T-helper 1 cell treated with Interleukin-12 subunit alpha and Interleukin-12 subunit beta and Interleukin-4 antibody, amounts not matched to agents 30 μg/mL and 1 μg/mL, for 36 hours (primary cell): ENCODE measurements around the gene NRTN.
"Not testable (repeated sequence)": the region's sequence is repeated elsewhere in the genome, so short reads cannot be mapped to it uniquely, and the experiment has no call there.

Experiments
- H3K27ac Mint-ChIP-seq: one replicate; pipeline ENCODE4 v1.8.0; 2021; ENCODE audit warnings: mild to moderate bottlenecking, mixed read lengths
- H3K27me3 Mint-ChIP-seq: one replicate; pipeline ENCODE4 v1.8.0; 2021; ENCODE audit warnings: low read depth, mixed read lengths
- H3K36me3 Mint-ChIP-seq: one replicate; pipeline ENCODE4 v1.8.0; 2021; ENCODE audit warnings: low read depth, mixed read lengths
- H3K4me1 Mint-ChIP-seq: one replicate; pipeline ENCODE4 v1.8.0; 2021; ENCODE audit warnings: low read depth, mixed read lengths
- H3K4me3 Mint-ChIP-seq: one replicate; pipeline ENCODE4 v1.8.0; 2021; ENCODE audit warnings: mild to moderate bottlenecking, moderate library complexity, mixed read lengths
- H3K9me3 Mint-ChIP-seq: one replicate; pipeline ENCODE4 v1.8.0; 2021; ENCODE audit warnings: mixed read lengths

NRTN gene

GRCh38 chr19:5832061-5832460, 27.2 kb downstream of the NRTN start:
- Mint-ChIP-seq H3K4me3 (no peak overlapping the region), H3K27ac (no peak overlapping the region)

GRCh38 chr19:5832527-5833216, 27.8 kb downstream of the NRTN start:
- Mint-ChIP-seq H3K9me3 (no peaks in the 10 kb centered on the region), H3K27ac (no peak overlapping the region), H3K4me1 (peaks cover 3% of the 10 kb centered on the region), H3K4me3 (no peak overlapping the region), H3K36me3 (no peaks in the 10 kb centered on the region), H3K27me3 (peaks cover 4% of the 10 kb centered on the region)

More at GRCh38 chr19:5832061-5832460, 27.2 kb downstream of the NRTN start:
- peaks cover 3% of the 10 kb centered on the region for H3K27me3 Mint-ChIP-seq
- H3K9me3 Mint-ChIP-seq: no peaks in the 10 kb centered on the region
- no peaks in the 10 kb centered on the region for H3K36me3 Mint-ChIP-seq
- H3K4me1 Mint-ChIP-seq: peaks cover 6% of the 10 kb centered on the region

- Mint-ChIP-seq H3K9me3 (no peaks in the 10 kb centered on the region), H3K4me1 (peaks cover 3% of the 10 kb centered on the region), H3K36me3 (no peaks in the 10 kb centered on the region), H3K27me3 (peaks cover 8% of the 10 kb centered on the region), H3K4me3 (no peak overlapping the region), H3K27ac (no peak overlapping the region)
These were observed 33.0 kb downstream of the NRTN start for GRCh38 chr19:5837761-5838352.

GRCh38 chr19:5838353-5839064, 33.6 kb downstream of the NRTN start:
- H3K4me3 Mint-ChIP-seq: no peak overlapping the region
- H3K36me3 Mint-ChIP-seq: no peaks in the 10 kb centered on the region
- H3K27me3 Mint-ChIP-seq: peaks cover 8% of the 10 kb centered on the region
- H3K4me1 Mint-ChIP-seq: peaks cover 3% of the 10 kb centered on the region
- no peaks in the 10 kb centered on the region for H3K9me3 Mint-ChIP-seq
- H3K27ac Mint-ChIP-seq: no peak overlapping the region

GRCh38 chr19:5839065-5840017, 34.5 kb downstream of the NRTN start, which contains the start of gene FUT6:
TSS of gene FUT6 (minus strand) at chr19:5839702. CDS start at chr19:5832567, 7,135 bp downstream.
- H3K27ac Mint-ChIP-seq: no peak within 1 kb of the TSS
- peaks cover 3% of the 10 kb centered on the region for H3K4me1 Mint-ChIP-seq
- H3K36me3 Mint-ChIP-seq: no peaks in the 10 kb centered on the region
- no peak within 1 kb of the TSS for H3K4me3 Mint-ChIP-seq
- H3K27me3 Mint-ChIP-seq: peaks cover 8% of the 10 kb centered on the region
- H3K9me3 Mint-ChIP-seq: no peaks in the 10 kb centered on the region

GRCh38 chr19:5841735-5842111, 36.9 kb downstream of the NRTN start:
- H3K4me1 Mint-ChIP-seq, H3K9me3 Mint-ChIP-seq, H3K27me3 Mint-ChIP-seq, H3K4me3 Mint-ChIP-seq, H3K36me3 Mint-ChIP-seq, H3K27ac Mint-ChIP-seq: not testable (repeated sequence)

GRCh38 chr19:5843295-5843927, 38.5 kb downstream of the NRTN start:
- H3K4me1 Mint-ChIP-seq: no peaks in the 10 kb centered on the region
- H3K9me3 Mint-ChIP-seq: no peaks in the 10 kb centered on the region
- no peaks in the 10 kb centered on the region for H3K27me3 Mint-ChIP-seq
- no peaks in the 10 kb centered on the region for H3K36me3 Mint-ChIP-seq
- no peak overlapping the region for H3K27ac Mint-ChIP-seq
- no peak overlapping the region for H3K4me3 Mint-ChIP-seq

- Mint-ChIP-seq H3K4me1 (no peaks in the 10 kb centered on the region), H3K36me3 (no peaks in the 10 kb centered on the region), H3K27me3 (no peaks in the 10 kb centered on the region), H3K9me3 (no peaks in the 10 kb centered on the region), H3K27ac (no peak overlapping the region), H3K4me3 (no peak overlapping the region)
These were observed 39.9 kb downstream of the NRTN start for GRCh38 chr19:5844456-5845433.

GRCh38 chr19:5847846-5848245, 43.0 kb downstream of the NRTN start:
- not testable (repeated sequence) for H3K4me3 Mint-ChIP-seq, H3K36me3 Mint-ChIP-seq, H3K9me3 Mint-ChIP-seq, H3K4me1 Mint-ChIP-seq, H3K27me3 Mint-ChIP-seq, H3K27ac Mint-ChIP-seq

GRCh38 chr19:5848621-5849020, 43.8 kb downstream of the NRTN start:
- not testable (repeated sequence) for H3K27me3 Mint-ChIP-seq, H3K36me3 Mint-ChIP-seq, H3K27ac Mint-ChIP-seq, H3K4me1 Mint-ChIP-seq, H3K4me3 Mint-ChIP-seq, H3K9me3 Mint-ChIP-seq

GRCh38 chr19:5850189-5850588, 45.3 kb downstream of the NRTN start:
- Mint-ChIP-seq H3K36me3 (no peaks in the 10 kb centered on the region), H3K4me3 (no peak overlapping the region), H3K27me3 (no peaks in the 10 kb centered on the region), H3K27ac (no peak overlapping the region), H3K4me1 (no peaks in the 10 kb centered on the region), H3K9me3 (no peaks in the 10 kb centered on the region)

GRCh38 chr19:5850743-5851293, 46.0 kb downstream of the NRTN start:
- Mint-ChIP-seq H3K36me3 (no peaks in the 10 kb centered on the region), H3K4me1 (no peaks in the 10 kb centered on the region), H3K4me3 (no peak overlapping the region), H3K27me3 (no peaks in the 10 kb centered on the region), H3K27ac (no peak overlapping the region), H3K9me3 (no peaks in the 10 kb centered on the region)

GRCh38 chr19:5851302-5851701, 46.4 kb downstream of the NRTN start, which contains the start of gene FUT3:
TSS of gene FUT3 (minus strand) at chr19:5851449.
- H3K9me3 Mint-ChIP-seq: no peaks in the 10 kb centered on the region
- H3K36me3 Mint-ChIP-seq: no peaks in the 10 kb centered on the region
- H3K27ac Mint-ChIP-seq: no peak within 1 kb of the TSS
- H3K4me3 Mint-ChIP-seq: no peak within 1 kb of the TSS
- H3K4me1 Mint-ChIP-seq: no peaks in the 10 kb centered on the region
- H3K27me3 Mint-ChIP-seq: no peaks in the 10 kb centered on the region
